Vagina (tissue), 2 donors: ENCODE measurements around the gene ALS2.
"Not testable (repeated sequence)": the region's sequence is repeated elsewhere in the genome, so short reads cannot be mapped to it uniquely, and the experiment has no call there.

Experiments
- POLR2A ChIP-seq, 2 donors: fragments of 450-650 bp; IDR thresholded peaks; one replicate each; pipeline ENCODE4 v1.6.1; 2017; ENCODE audit warnings: antibody characterized with exemption in 2 of 2, mild to moderate bottlenecking in 2 of 2, moderate library complexity in 2 of 2
- POLR2AphosphoS5 ChIP-seq, 2 donors: sonication (generic); formaldehyde crosslinking; IDR thresholded peaks; one replicate each; pipeline ENCODE4 v1.9.0; 2017; ENCODE audit warnings: antibody characterized with exemption in 2 of 2, mild to moderate bottlenecking in 2 of 2, low read depth in 1 of 2; ENCODE audit not compliant: insufficient read depth in 1 of 2
- TF ChIP-seq, protein P1 (sequence below), 3 experiments: fragments of 450-650 bp in 2 of 3; fragments of 200-600 bp in 1 of 3; sonication (generic) in 1 of 3; IDR thresholded peaks; one replicate each; pipeline ENCODE4 v1.5.1; 2017 to 2019; ENCODE audit warnings: antibody characterized with exemption in 3 of 3, mild to moderate bottlenecking in 2 of 3, moderate library complexity in 2 of 3

DNA sequence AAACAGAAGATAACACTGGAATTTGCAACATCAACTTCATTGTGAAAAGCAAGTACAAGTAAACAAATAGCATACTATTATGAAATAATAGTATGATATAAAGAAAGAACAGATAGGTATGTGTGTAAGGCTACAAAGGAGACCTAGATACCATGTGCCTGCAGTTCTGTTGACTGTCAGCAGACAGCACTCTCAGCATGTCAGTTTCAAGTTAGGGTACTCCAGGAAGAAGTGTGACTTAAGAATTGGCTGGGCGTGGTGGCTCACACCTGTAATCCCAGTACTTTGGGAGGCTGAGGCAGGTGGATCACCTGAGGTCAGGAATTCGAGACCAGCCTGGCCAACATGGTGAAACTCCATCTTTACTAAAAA, 18.2 kb upstream of the ALS2 start:
- TF ChIP-seq, protein P1, sequence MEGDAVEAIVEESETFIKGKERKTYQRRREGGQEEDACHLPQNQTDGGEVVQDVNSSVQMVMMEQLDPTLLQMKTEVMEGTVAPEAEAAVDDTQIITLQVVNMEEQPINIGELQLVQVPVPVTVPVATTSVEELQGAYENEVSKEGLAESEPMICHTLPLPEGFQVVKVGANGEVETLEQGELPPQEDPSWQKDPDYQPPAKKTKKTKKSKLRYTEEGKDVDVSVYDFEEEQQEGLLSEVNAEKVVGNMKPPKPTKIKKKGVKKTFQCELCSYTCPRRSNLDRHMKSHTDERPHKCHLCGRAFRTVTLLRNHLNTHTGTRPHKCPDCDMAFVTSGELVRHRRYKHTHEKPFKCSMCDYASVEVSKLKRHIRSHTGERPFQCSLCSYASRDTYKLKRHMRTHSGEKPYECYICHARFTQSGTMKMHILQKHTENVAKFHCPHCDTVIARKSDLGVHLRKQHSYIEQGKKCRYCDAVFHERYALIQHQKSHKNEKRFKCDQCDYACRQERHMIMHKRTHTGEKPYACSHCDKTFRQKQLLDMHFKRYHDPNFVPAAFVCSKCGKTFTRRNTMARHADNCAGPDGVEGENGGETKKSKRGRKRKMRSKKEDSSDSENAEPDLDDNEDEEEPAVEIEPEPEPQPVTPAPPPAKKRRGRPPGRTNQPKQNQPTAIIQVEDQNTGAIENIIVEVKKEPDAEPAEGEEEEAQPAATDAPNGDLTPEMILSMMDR (IDR thresholded peaks at IDR 0.05) = not testable (repeated sequence)
- not testable (repeated sequence) for TF ChIP-seq POLR2AphosphoS5 (IDR thresholded peaks at IDR 0.05; ENCODE audit: insufficient read depth in 1 of 2, low read depth in 1 of 2); POLR2A (IDR thresholded peaks at IDR 0.05)
